BJ (cell line): ENCODE measurements around the gene CNRIP1. TPM values are rescaled to one million over a fixed set of nuclear protein-coding genes. Genes with fewer than 3 reads are reported as not detected.

Experiments used
- CTCF ChIA-PET: fragments of 350-600 bp; formaldehyde crosslinking; extraction: SDS; loops from one replicate; lab custom pipeline; 2021; ENCODE audit warnings: antibody characterized with exemption, inconsistent platforms; lab: Yijun Ruan, JAX
- POLR2A ChIA-PET: fragments of 300-600 bp; sonication (Branson Sonifier 250); formaldehyde crosslinking; extraction: SDS; loops from one replicate; lab custom pipeline; 2021; ENCODE audit warnings: antibody characterized with exemption; lab: Charles Lee
- DNase-seq: peaks from one replicate; pipeline ENCODE4 v3.0.0-alpha.2; 2011; ENCODE audit warnings: low read depth
- H3K27me3 ChIP-seq: 2 replicates; pipeline ENCODE4 v1.6.0; 2011; ENCODE audit warnings: low read length; ENCODE audit not compliant: control insufficient read depth, insufficient read depth
- H3K36me3 ChIP-seq: 2 replicates; pipeline ENCODE4 v1.5.1; 2011; ENCODE audit warnings: low read length; ENCODE audit not compliant: control insufficient read depth, insufficient read depth
- H3K4me3 ChIP-seq: 2 replicates; pipeline ENCODE4 v1.5.1; 2011; ENCODE audit warnings: low read depth, mild to moderate bottlenecking, control low read depth, low read length
- CTCF ChIP-seq: IDR thresholded peaks from 2 replicates; pipeline ENCODE4 v1.5.1; 2011; ENCODE audit warnings: low read depth, mild to moderate bottlenecking, control low read depth, inconsistent platforms, low read length, moderate library complexity; ENCODE audit not compliant: insufficient read depth
- polyA plus RNA-seq: library from polyadenylated mRNA; depleted of rRNA; stranded (reverse); fragments of >200 nt; gene quantifications from 2 replicates; pipeline ENCODE4 v1.2.3, GENCODE V29; 2011

Gene CNRIP1
- polyA plus RNA-seq, 1 experiment, result 63.4 TPM

DNA sequence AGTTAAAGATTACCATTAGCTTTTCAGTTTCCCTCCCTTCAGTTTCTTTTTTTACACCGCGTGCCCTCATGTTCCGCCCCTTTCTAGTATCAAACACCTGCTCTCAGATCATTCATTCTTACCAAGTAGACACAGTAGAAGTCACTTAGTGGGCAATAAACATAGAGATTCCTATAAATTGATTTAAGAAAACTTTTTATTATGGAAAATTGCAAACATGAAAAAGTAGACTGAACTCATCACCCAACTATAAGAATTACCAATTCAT is 21.2 kb upstream of the CNRIP1 start:
- CTCF ChIA-PET, result no interaction called here
- Histone ChIP-seq H3K4me3 (no peak overlapping the region), H3K27me3 (no peaks in the 10 kb centered on the region), H3K36me3 (no peaks in the 10 kb centered on the region)
- DNase-seq, result no peak
- no peak for TF ChIP-seq CTCF
- POLR2A ChIA-PET, result no interaction called here

GRCh38 chr2:68340226-68341061 is 20.7 kb upstream of the CNRIP1 start:
- TF ChIP-seq CTCF, result no peak
- CTCF ChIA-PET, result no interaction called here
- POLR2A ChIA-PET, result no interaction called here
- Histone ChIP-seq H3K36me3 (no peaks in the 10 kb centered on the region), H3K27me3 (no peaks in the 10 kb centered on the region), H3K4me3 (no peak overlapping the region)
- DNase-seq, result no peak

DNA sequence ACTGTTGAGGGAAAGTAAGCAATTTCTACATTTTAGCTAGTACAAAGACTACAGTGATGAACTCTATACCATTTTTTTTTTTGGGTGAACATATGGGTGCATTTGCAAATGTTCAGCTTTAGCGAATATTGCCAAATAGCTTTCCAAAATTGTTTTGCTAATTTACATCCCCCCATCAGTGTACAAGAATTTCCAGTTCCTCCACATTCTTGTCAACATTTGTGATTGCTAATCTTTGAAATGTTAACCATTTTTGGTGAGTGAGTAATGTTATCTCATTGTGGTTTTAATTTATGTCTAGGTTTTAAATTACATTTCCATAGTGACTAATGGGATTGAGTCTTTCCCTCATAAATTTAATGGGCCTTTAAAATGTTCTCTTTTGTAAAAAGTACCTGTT is 16.4 kb upstream of the CNRIP1 start:
- ChIA-PET CTCF (interaction anchor here (0.8 kb wide), 1 partner anchor 23 kb away, joined by 3 read pairs; no protein-coding TSS in a partner anchor), POLR2A (interaction anchor here (0.6 kb wide), 1 partner anchor 1895 kb away, joined by 3 read pairs; no protein-coding TSS in a partner anchor)
- no peak overlapping the region for H3K4me3 ChIP-seq
- TF ChIP-seq CTCF, result no peak
- H3K27me3 ChIP-seq, result no peaks in the 10 kb centered on the region
- no peaks in the 10 kb centered on the region for H3K36me3 ChIP-seq
- peak; percentile 37 for DNase-seq

DNA sequence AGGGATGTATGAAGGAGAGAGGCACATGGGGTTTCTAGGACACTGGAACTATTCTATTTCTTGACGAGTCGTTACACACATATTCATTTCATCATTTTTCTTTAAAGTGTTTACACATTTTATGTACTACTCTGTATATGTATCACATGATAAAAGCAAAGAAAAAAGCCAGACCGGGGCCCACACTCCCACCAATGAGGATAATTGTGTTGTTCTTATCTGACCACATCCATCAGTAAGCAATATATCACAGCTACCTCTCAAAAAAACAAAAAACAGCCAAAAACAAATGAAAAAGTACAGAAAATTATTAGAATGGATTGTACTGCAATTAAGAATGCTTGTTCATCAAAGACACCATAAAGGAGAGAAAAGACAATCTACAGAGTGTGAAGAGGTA is 14.2 kb upstream of the CNRIP1 start:
- no peaks in the 10 kb centered on the region for H3K27me3 ChIP-seq
- no peaks in the 10 kb centered on the region for H3K36me3 ChIP-seq
- ChIA-PET CTCF (interaction anchor here (1.5 kb wide), 1 partner anchor 24 kb away, joined by 4 read pairs; no protein-coding TSS in a partner anchor), POLR2A (no interaction called here)
- no peak for DNase-seq
- H3K4me3 ChIP-seq, result no peak overlapping the region
- no peak for TF ChIP-seq CTCF

- Histone ChIP-seq H3K27me3 (no peaks in the 10 kb centered on the region), H3K4me3 (no peak overlapping the region), H3K36me3 (no peaks in the 10 kb centered on the region)
- no peak for TF ChIP-seq CTCF
- ChIA-PET POLR2A (no interaction called here), CTCF (interaction anchor here (1.5 kb wide), 1 partner anchor 25 kb away, joined by 4 read pairs; no protein-coding TSS in a partner anchor)
- no peak for DNase-seq
These were observed 13.3 kb upstream of the CNRIP1 start for GRCh38 chr2:68333009-68333408.
